ENCODE results near the gene ZNHIT2. TPM values are rescaled to one million over a fixed set of nuclear protein-coding genes. Genes with fewer than 3 reads are reported as not detected.
A peak's percentile ranks its signal among the peaks of the same experiment; 100 is the strongest.

The ZNHIT2 gene
- total and polyA plus RNA-seq, 10 of the 15 experiments (the other 5 are each of a cell fraction or from before 2014, with no cell fraction given): 0.24 to 20.4 (median 15.5) TPM; not detected in 1

DNA sequence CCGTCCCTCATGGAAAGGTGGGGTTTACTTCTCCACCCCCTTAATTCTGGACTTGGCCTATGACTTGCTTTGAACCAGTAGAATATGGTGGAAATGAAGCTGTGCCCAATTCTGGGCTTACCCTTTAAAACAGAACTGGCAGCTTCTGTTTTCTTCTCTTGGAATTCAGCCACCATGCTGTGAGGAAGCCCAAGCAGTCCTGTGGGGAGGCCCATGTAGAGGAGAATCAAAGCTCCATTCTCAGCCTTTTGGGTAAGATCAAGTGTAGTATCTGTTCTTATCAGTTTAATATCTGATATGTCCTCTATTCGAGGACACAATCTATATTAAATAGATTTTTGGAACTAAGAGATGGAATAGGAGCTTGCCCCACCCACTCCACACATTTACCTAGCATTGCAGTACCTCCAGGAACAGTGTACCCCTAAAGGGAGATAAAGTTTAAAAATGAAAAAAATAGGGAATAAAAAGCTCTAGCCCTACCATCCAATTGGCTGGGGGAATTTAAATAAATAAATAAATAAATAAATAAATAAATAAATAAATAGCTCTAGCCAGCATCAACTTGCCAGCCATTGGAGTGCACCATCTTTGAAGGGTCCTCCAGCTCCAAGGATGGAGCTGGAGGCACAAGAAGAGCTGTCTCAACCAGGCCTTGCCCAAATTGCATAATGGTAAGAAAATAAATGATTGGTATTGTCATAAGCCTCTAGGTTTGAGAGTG is 30.0 kb upstream of the ZNHIT2 start:
- ATAC-seq: no peak
- no peak overlapping the region for H2AFZ ChIP-seq (ENCODE audit: control insufficient read depth, low read depth, low read length)
- peaks cover 25% of the 10 kb centered on the region for H3K4me1 ChIP-seq (ENCODE audit: control insufficient read depth, insufficient read depth, low read length)
- TF ChIP-seq EZH2 (IDR thresholded peaks at IDR 0.05; ENCODE audit: borderline replicate concordance, control insufficient read depth, low read depth, low read length) (no peak), YY1 (IDR thresholded peaks at IDR 0.05; ENCODE audit: low read depth, low read length) (0 out of 2 replicates have a peak, but pooled peaks have one; percentile 38)
- ChIA-PET SMC1A (ENCODE audit: uncharacterized antibody, unreplicated experiment) (interaction anchor here (2.7 kb wide), 1 partner anchor 12 kb away, joined by 9 read pairs; no protein-coding TSS in a partner anchor), POLR2A (interaction anchor here (2.2 kb wide), 1 partner anchor 12 kb away, joined by 9 read pairs; no protein-coding TSS in a partner anchor), RAD21 (ENCODE audit: unreplicated experiment) (interaction anchor here (0.6 to 1.7 kb wide), 3 partner anchors 12 to 301 kb away, joined by 3 to 4 read pairs (median 3); partner anchors contain the start of gene ARL2), CTCF (interaction anchor here (0.6 to 1.2 kb wide), 5 partner anchors 10 to 253 kb away, joined by 3 to 4 read pairs (median 3); partner anchors contain the start of gene CAPN1)
- no peaks in the 10 kb centered on the region for H3K36me3 ChIP-seq (ENCODE audit: control insufficient read depth in 2 of 2, insufficient read depth in 2 of 2, low read length in 1 of 2)
- H3K4me2 ChIP-seq (ENCODE audit: control insufficient read depth, insufficient read depth): no peak overlapping the region
- no peaks in the 10 kb centered on the region; a peak in 1 of 4 replicates for H3K27me3 ChIP-seq (replicated peaks in 1 of 2; ENCODE audit: control insufficient read depth in 2 of 2, insufficient read depth in 2 of 2, low read length in 1 of 2)
- no TSS peak for BruUV-seq (replicated peaks)
- no peak overlapping the region for H3K4me3 ChIP-seq
- H3K9me3 ChIP-seq (replicated peaks; ENCODE audit: control insufficient read depth, insufficient read depth, low read length): no peaks in the 10 kb centered on the region
- intact Hi-C loops (cut with micrococcal nuclease; ENCODE audit: unreplicated experiment) (no loop called here), in situ Hi-C loops (cut with MboI) (no loop called here)
- 76% methylated on average over 2 of the region's 2 CpGs for WGBS (ENCODE audit: insufficient coverage, insufficient replicate concordance, low lambda C conversion rate, missing lambda C conversion rate)
- no peak for FAIRE-seq
- no peaks in the 10 kb centered on the region for H4K20me1 ChIP-seq (ENCODE audit: control insufficient read depth, insufficient read depth)
- DNase-seq (ENCODE audit: low read depth, low spot score): no peak
- no peak overlapping the region for H3K27ac ChIP-seq (ENCODE audit: control insufficient read depth, insufficient read depth)
- H3K79me2 ChIP-seq (ENCODE audit: control insufficient read depth, insufficient read depth, low read length): no peaks in the 10 kb centered on the region
- H3K9ac ChIP-seq (ENCODE audit: control insufficient read depth, insufficient read depth, low read length): no peak overlapping the region

- Histone ChIP-seq H4K20me1 (ENCODE audit: control insufficient read depth, insufficient read depth) (no peaks in the 10 kb centered on the region), H3K4me1 (ENCODE audit: control insufficient read depth, insufficient read depth, low read length) (no peaks in the 10 kb centered on the region), H2AFZ (ENCODE audit: control insufficient read depth, low read depth, low read length) (no peak overlapping the region), H3K27me3 (replicated peaks in 1 of 2; ENCODE audit: control insufficient read depth in 2 of 2, insufficient read depth in 2 of 2, low read length in 1 of 2) (no peaks in the 10 kb centered on the region; a peak in 2 of 4 replicates), H3K27ac (ENCODE audit: control insufficient read depth, insufficient read depth) (no peak overlapping the region), H3K9me3 (replicated peaks; ENCODE audit: control insufficient read depth, insufficient read depth, low read length) (no peaks in the 10 kb centered on the region), H3K4me3 (no peak overlapping the region), H3K79me2 (ENCODE audit: control insufficient read depth, insufficient read depth, low read length) (no peaks in the 10 kb centered on the region), H3K4me2 (ENCODE audit: control insufficient read depth, insufficient read depth) (no peak overlapping the region), H3K36me3 (ENCODE audit: control insufficient read depth in 2 of 2, insufficient read depth in 2 of 2, low read length in 1 of 2) (no peaks in the 10 kb centered on the region), H3K9ac (ENCODE audit: control insufficient read depth, insufficient read depth, low read length) (no peak overlapping the region)
- BruUV-seq (replicated peaks): no TSS peak
- CTCF ChIA-PET: no interaction called here
- FAIRE-seq (peak; percentile 71), DNase-seq (ENCODE audit: low read depth, low spot score) (no peak), ATAC-seq (no peak)
- 30% methylated on average over 7 of the region's 7 CpGs for WGBS (ENCODE audit: insufficient coverage, insufficient replicate concordance, low lambda C conversion rate, missing lambda C conversion rate)
- SMC1A ChIA-PET (ENCODE audit: uncharacterized antibody, unreplicated experiment): no interaction called here
- RAD21 ChIA-PET (ENCODE audit: unreplicated experiment): no interaction called here
- intact Hi-C loops (cut with micrococcal nuclease; ENCODE audit: unreplicated experiment) (loop anchor here (2.0 kb wide), 1 partner anchor 21 kb away; no protein-coding TSS in a partner anchor), in situ Hi-C loops (cut with MboI) (no loop called here)
- TF ChIP-seq RFX5 (IDR thresholded peaks at IDR 0.05; ENCODE audit: low read depth, low read length) (no peak), JUND (IDR thresholded peaks at IDR 0.05; ENCODE audit: low read depth, low read length) (no peak), DPF2 (IDR thresholded peaks at IDR 0.05) (no peak), ZNF622 (IDR thresholded peaks at IDR 0.05) (no peak)
- POLR2A ChIA-PET: no interaction called here
These were observed 24.5 kb upstream of the ZNHIT2 start for GRCh38 chr11:65141896-65142494.

Data from GM12878 (cell line).